Measurements from ENCODE around the gene COL5A2. TPM values are rescaled to one million over a fixed set of nuclear protein-coding genes. Genes with fewer than 3 reads are reported as not detected.

The COL5A2 gene
- total RNA-seq (2014; rRNA removed; shearing (Covaris generic)) = 101 and 104 TPM in 2 replicates

DNA sequence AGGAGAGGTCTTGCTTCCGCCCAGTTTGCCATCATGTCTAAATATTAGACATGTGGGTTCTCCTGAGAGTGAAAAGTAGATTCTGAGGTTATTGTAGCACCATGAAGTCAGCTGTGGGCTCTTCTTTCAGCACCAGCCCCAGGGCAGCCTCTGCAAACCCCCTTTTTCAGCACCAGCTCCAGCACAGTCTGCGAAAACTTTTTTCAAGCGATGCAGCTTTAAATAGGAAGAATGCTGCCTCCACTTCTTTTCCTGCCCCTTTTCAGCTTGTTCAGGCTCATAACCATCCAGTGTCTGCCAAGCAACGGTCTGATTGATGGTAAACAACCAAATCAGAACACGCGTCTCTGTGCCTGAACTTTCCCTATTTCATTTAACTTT lies at the start of gene COL5A2:
COL5A2 (minus strand) TSS at position 192 of the 381 bp plus-strand sequence; CDS start at position 35, 157 bp downstream.

Small RNA genes within 50 kb of the gene (small RNA-seq; reads per million reads assigned to genes)
- not detected for gene MIR3129

Other genes starting within 250 kb of the COL5A2 start
- gene COL3A1, start 205.4 kb downstream of the COL5A2 start, total RNA-seq (2014; rRNA removed; shearing (Covaris generic)) = not detected in 2 replicates

All from A375 (cell line).